ENCODE measurements around the gene TNS1. TPM values are rescaled to one million over a fixed set of nuclear protein-coding genes. Genes with fewer than 3 reads are reported as not detected.

Gene TNS1
- total RNA-seq, 1 donor from 2014 or later: 11.6 TPM

GRCh38 chr2:217914078-217914477, 88.7 kb downstream of the TNS1 start:
- no peaks in the 10 kb centered on the region for H3K9me3 Mint-ChIP-seq (ENCODE audit: unreplicated experiment)
- H3K27me3 Mint-ChIP-seq (ENCODE audit: unreplicated experiment): peaks cover 18% of the 10 kb centered on the region
- DNase-seq (ENCODE audit: low spot score): no peak
- no peak overlapping the region for H3K4me3 Mint-ChIP-seq (ENCODE audit: unreplicated experiment)
- H3K27ac Mint-ChIP-seq (ENCODE audit: unreplicated experiment): peak overlapping the region; percentile 9
- TF ChIP-seq CTCF (IDR thresholded peaks at IDR 0.05; ENCODE audit: unreplicated experiment): no peak
- peaks cover 70% of the 10 kb centered on the region for H3K4me1 Mint-ChIP-seq (ENCODE audit: unreplicated experiment)
- peaks cover 7% of the 10 kb centered on the region for H3K36me3 Mint-ChIP-seq (ENCODE audit: low read depth, unreplicated experiment)

- Mint-ChIP-seq H3K27ac (ENCODE audit: unreplicated experiment) (peak overlapping the region; percentile 9), H3K36me3 (ENCODE audit: low read depth, unreplicated experiment) (peaks cover 7% of the 10 kb centered on the region), H3K4me3 (ENCODE audit: unreplicated experiment) (peak overlapping the region; percentile 69), H3K4me1 (ENCODE audit: unreplicated experiment) (peaks cover 70% of the 10 kb centered on the region), H3K27me3 (ENCODE audit: unreplicated experiment) (peaks cover 18% of the 10 kb centered on the region), H3K9me3 (ENCODE audit: unreplicated experiment) (no peaks in the 10 kb centered on the region)
- no peak for DNase-seq (ENCODE audit: low spot score)
- no peak for TF ChIP-seq CTCF (IDR thresholded peaks at IDR 0.05; ENCODE audit: unreplicated experiment)
Observed at GRCh38 chr2:217913436-217913835, 89.4 kb downstream of the TNS1 start.

DNA sequence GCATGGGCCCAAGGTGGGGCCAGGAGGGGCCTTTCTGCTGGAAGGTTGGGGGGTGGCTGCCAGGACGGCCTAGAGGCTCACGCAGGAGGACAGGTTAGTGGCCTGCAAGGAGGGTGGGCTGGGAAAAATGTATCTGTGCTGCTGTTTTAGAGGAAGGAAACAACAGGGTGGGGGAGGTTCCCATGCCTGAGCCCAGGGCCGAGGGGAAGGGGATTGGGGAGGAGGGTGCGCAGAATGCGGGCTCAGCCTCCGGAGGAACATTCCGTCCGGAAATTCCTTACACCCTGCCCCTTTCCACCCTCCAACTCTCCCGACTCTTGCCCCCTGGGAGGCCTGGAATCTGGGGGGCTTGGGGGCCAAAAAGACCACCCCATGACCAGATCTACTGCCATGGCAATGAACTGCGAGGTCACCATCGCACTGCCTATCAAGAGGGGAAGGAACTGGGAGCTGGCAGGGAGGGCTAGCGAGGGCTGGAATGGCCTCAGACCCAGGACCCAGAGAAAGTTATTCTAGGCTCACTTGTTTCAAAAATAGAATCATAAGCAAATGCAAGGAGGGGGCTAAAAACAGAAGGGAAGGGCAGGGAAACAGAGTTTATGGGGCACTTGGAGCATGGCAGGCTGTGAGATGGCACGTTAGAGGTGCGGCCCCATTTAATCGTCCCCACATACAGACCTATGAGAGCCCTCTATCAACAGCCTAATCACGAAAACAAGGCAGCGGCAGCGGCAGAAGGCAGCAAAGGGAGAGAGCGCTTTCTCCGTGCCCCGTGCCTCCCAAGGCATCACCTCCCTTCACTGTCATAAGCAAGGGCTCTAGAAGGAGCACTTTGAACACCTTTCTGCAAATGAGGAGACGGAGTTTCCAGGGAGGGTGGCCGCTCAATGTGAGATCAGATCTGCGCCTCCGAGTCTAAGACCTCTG, 90.4 kb downstream of the TNS1 start:
- Mint-ChIP-seq H3K4me1 (ENCODE audit: unreplicated experiment) (peaks cover 65% of the 10 kb centered on the region), H3K4me3 (ENCODE audit: unreplicated experiment) (peak overlapping the region; percentile 37)
- peak; percentile 27 for DNase-seq (ENCODE audit: low spot score)

DNA sequence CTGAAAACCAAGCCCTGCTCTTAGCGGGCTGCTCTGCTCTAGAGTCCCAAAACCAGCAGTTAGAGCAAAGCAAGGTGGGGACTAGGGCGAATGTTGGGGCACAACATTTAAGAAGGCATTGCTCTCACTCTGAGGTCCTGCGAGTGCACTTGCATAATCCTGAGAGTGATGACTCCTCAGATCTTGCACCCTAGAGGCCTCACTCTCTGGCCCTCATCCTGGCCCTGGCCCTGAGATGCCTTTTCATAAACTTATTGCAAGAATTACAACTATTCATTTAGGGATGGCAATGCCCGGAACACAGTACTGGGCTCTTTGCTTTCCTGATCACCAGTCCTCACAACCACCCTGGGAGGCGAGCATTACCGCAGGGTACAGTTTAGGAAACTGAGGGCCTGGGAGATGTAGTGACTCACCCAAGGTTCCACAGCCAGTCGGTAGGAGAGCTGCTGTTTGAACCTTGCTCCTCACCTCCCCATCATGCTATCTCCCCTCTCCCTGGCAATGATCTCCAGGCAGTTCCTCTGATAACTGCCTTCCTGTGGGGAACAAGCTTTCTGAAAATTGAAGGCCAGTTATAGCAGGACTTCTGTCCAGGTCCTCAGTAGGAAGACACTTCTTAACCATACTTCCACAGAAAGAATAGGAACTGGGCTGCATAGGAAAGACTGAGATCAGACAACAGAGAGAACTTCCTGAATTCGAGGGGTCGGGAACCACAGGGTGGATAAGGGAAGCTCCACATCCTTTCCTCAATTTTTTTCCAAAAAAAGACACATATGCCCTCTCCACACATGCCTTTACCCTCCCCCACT, 91.3 kb downstream of the TNS1 start:
- Mint-ChIP-seq H3K4me1 (ENCODE audit: unreplicated experiment) (peaks cover 57% of the 10 kb centered on the region), H3K36me3 (ENCODE audit: low read depth, unreplicated experiment) (peaks cover 7% of the 10 kb centered on the region), H3K4me3 (ENCODE audit: unreplicated experiment) (peak overlapping the region; percentile 37), H3K9me3 (ENCODE audit: unreplicated experiment) (no peaks in the 10 kb centered on the region), H3K27ac (ENCODE audit: unreplicated experiment) (peak overlapping the region; percentile 90), H3K27me3 (ENCODE audit: unreplicated experiment) (peaks cover 19% of the 10 kb centered on the region)
- no peak for TF ChIP-seq CTCF (IDR thresholded peaks at IDR 0.05; ENCODE audit: unreplicated experiment)
- no peak for DNase-seq (ENCODE audit: low spot score)

More for the DNA sequence above, 90.4 kb downstream of the TNS1 start:
- Mint-ChIP-seq H3K27me3 (ENCODE audit: unreplicated experiment) (peaks cover 20% of the 10 kb centered on the region), H3K36me3 (ENCODE audit: low read depth, unreplicated experiment) (peaks cover 7% of the 10 kb centered on the region), H3K9me3 (ENCODE audit: unreplicated experiment) (no peaks in the 10 kb centered on the region), H3K27ac (ENCODE audit: unreplicated experiment) (peak overlapping the region; percentile 90)
- no peak for TF ChIP-seq CTCF (IDR thresholded peaks at IDR 0.05; ENCODE audit: unreplicated experiment)

Measured in endothelial cell (in vitro differentiated cells).